ENCODE measurements around the gene PRSS12.

DNA sequence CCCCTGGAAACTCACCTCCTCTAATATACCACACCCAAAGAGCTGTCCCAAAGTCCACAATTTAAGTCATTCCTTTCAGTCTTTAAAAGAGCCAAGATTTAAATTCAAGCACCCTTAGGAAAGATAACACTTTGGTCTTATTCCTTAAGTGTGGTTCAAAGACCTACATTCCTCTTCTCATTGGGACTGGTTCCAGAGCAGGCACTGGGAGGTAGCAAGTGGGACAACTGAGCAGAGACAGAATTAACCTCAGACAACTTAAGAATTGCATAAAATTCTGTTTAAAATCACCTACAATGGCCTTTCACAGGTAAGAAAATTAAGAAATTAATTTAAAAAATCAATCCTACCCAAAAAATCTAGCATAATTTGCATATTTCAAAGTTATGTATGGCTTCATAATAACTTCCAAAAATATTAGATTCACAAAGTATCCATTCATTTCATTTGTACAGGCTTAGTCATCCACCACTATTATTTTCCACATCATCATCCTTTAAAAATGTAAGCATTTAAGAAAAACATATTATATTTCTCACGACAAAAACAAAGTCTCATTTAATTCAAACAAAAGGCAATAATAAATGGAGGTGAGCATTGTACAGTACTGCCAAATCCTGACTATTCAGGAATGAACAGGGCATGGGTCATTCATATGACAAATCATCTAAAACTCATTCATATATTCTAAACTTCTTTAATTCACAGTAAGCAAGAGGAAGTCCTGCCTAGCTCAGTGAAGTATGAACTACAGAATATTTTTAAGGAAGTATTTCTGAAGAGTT, 13.6 kb downstream of the PRSS12 start:
- TF ChIP-seq, protein P1, sequence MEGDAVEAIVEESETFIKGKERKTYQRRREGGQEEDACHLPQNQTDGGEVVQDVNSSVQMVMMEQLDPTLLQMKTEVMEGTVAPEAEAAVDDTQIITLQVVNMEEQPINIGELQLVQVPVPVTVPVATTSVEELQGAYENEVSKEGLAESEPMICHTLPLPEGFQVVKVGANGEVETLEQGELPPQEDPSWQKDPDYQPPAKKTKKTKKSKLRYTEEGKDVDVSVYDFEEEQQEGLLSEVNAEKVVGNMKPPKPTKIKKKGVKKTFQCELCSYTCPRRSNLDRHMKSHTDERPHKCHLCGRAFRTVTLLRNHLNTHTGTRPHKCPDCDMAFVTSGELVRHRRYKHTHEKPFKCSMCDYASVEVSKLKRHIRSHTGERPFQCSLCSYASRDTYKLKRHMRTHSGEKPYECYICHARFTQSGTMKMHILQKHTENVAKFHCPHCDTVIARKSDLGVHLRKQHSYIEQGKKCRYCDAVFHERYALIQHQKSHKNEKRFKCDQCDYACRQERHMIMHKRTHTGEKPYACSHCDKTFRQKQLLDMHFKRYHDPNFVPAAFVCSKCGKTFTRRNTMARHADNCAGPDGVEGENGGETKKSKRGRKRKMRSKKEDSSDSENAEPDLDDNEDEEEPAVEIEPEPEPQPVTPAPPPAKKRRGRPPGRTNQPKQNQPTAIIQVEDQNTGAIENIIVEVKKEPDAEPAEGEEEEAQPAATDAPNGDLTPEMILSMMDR (IDR thresholded peaks at IDR 0.05), result no peak
- TF ChIP-seq POLR2A (IDR thresholded peaks at IDR 0.05), result no peak

Data from stomach (tissue), 4 donors.